Mesodermal cell (in vitro differentiated cells): Measurements from ENCODE around the gene BSG.

Experiments used
- H3K27ac ChIP-seq: 2 replicates; pipeline ENCODE4 v1.7.0; 2013; ENCODE audit warnings: mild to moderate bottlenecking, low read depth, low read length, moderate library complexity; ENCODE audit not compliant: severe bottlenecking
- H3K36me3 ChIP-seq: 2 replicates; pipeline ENCODE4 v1.7.1; 2013; ENCODE audit warnings: mild to moderate bottlenecking, low read length, moderate library complexity; ENCODE audit not compliant: control insufficient read depth, insufficient read depth
- H3K4me1 ChIP-seq: one replicate; pipeline ENCODE4 v1.7.1; 2013; ENCODE audit warnings: mild to moderate bottlenecking, low read length; ENCODE audit not compliant: insufficient read depth, control insufficient read depth, poor library complexity, severe bottlenecking
- H3K4me3 ChIP-seq: 2 replicates; pipeline ENCODE4 v1.7.0; 2013; ENCODE audit warnings: low read length, control low read depth, mild to moderate bottlenecking; ENCODE audit not compliant: insufficient read depth, poor library complexity, severe bottlenecking; ENCODE audit errors: extremely low read depth
- H3K9me3 ChIP-seq: 2 replicates; pipeline ENCODE4 v1.7.1; 2013; ENCODE audit warnings: mild to moderate bottlenecking, low read length, moderate library complexity; ENCODE audit not compliant: control insufficient read depth
- WGBS, 2 experiments: methylation state at CpG; one replicate each; pipeline ENCODE4 v1.1.5; 2013; ENCODE audit warnings: missing lambda C conversion rate in 2 of 2; ENCODE audit not compliant: insufficient coverage in 2 of 2; 5-methylcytosine and 5-hydroxymethylcytosine counted together

Gene BSG

GRCh38 chr19:590750-591098 is 18.3 kb downstream of the BSG start:
- Histone ChIP-seq H3K4me3 (no peak overlapping the region), H3K4me1 (peaks cover 3% of the 10 kb centered on the region), H3K9me3 (no peaks in the 10 kb centered on the region), H3K27ac (no peak overlapping the region), H3K36me3 (no peaks in the 10 kb centered on the region)
- 17% methylated on average over 24 to 35 of the region's 41 CpGs for WGBS, 2 experiments

DNA sequence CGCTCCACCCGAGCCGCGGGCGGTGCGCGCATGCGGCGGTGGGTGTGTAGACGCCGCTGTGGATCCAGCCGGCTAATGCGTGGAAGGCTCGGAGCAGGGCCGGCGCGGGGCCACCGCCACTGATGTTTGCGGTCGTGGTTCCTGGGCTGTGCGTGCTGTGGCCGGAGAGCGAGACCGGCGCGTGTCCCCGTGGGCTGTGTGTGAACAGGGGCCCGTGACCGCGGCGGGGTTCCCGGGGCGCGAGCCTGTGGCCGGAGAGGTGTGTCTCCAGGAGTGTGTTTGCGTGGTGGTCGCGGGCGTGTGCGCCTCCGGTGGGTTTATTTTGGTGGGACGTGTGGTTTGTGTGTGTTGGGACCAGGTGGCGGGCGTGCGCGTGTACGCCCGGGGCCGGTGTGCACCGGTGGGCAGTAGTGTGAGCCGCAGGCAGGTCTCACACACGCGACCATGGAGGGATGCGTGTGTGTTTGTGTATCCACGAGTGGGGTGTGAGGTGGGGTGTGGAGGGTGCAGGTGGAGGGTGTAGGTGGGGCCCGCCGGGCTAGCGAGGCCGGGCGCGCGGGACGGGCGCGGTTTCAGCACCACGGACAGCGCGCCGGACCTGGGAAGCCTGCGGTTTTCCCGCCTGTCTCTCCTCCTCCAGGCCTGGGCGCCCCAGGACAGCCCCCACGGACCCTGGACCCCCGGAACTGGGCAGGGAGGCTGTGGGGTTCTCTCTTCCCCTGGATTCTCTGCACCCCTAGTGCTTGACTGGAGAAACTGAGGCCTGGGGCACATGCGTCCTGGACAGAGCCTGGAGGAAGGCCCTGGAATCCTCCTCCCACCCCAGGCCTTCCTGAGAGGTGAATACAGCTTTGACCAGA is 18.9 kb downstream of the BSG start:
- no peak overlapping the region for H3K27ac ChIP-seq
- 36 to 49% methylated on average over 51 to 63 of the region's 75 CpGs for WGBS, 2 experiments
- no peaks in the 10 kb centered on the region for H3K9me3 ChIP-seq
- no peaks in the 10 kb centered on the region for H3K36me3 ChIP-seq
- no peak overlapping the region for H3K4me3 ChIP-seq
- no peaks in the 10 kb centered on the region for H3K4me1 ChIP-seq

DNA sequence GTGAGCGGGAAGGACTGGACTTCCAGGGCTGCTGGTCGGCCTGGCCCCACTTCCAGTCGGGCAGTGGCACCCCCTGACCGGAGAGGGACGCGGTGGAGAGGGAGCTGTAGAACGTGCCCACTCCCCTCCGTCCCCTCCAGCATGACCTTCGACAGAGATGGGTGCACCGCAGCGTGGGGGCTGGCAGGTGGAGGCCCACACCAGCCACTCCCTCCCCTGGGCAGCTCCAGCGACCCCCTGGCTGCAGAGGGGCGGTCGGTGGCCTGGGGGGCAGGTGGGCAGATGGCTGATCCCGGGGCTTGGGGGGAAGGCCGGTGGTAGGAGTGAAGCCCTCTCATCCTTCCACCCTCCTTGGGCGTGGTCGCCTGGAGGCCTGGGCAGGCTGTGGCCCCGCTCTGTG is 19.7 kb downstream of the BSG start:
- Histone ChIP-seq H3K4me3 (no peak overlapping the region), H3K4me1 (no peaks in the 10 kb centered on the region), H3K9me3 (no peaks in the 10 kb centered on the region), H3K27ac (no peak overlapping the region), H3K36me3 (no peaks in the 10 kb centered on the region)
- 82 to 92% methylated on average over 12 to 13 of the region's 19 CpGs for WGBS, 2 experiments

DNA sequence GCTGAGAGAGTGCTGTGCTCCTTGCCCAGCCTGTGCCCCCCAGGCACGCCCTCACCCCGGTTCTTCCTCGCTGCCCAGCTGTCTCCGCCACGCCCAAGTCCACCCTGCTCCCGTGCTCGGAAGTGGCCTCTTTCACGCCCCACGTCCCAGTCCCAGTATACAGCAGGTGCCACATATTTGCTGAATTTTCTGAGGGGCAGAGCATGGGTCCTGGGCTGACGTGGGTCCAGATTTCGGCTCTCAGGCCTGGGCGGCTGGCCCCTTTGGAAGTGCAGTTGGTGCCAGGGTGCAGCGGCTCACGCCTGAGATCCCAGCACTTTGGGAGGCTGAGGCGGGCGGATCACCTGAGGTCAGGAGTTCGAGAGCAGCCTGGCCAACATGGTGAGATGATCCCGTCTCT is 20.7 kb downstream of the BSG start:
- Histone ChIP-seq H3K4me3 (no peak overlapping the region), H3K4me1 (no peaks in the 10 kb centered on the region), H3K9me3 (no peaks in the 10 kb centered on the region), H3K27ac (no peak overlapping the region), H3K36me3 (no peaks in the 10 kb centered on the region)
- 93 to 95% methylated on average over 14 to 18 of the region's 18 CpGs for WGBS, 2 experiments

- no peaks in the 10 kb centered on the region for H3K36me3 ChIP-seq
- no peak overlapping the region for H3K27ac ChIP-seq
- WGBS, 2 experiments = 79 to 85% methylated on average over 9 of the region's 9 CpGs
- no peaks in the 10 kb centered on the region for H3K4me1 ChIP-seq
- H3K9me3 ChIP-seq = no peaks in the 10 kb centered on the region
- no peak overlapping the region for H3K4me3 ChIP-seq
Measured at GRCh38 chr19:593505-593904, 21.1 kb downstream of the BSG start.

DNA sequence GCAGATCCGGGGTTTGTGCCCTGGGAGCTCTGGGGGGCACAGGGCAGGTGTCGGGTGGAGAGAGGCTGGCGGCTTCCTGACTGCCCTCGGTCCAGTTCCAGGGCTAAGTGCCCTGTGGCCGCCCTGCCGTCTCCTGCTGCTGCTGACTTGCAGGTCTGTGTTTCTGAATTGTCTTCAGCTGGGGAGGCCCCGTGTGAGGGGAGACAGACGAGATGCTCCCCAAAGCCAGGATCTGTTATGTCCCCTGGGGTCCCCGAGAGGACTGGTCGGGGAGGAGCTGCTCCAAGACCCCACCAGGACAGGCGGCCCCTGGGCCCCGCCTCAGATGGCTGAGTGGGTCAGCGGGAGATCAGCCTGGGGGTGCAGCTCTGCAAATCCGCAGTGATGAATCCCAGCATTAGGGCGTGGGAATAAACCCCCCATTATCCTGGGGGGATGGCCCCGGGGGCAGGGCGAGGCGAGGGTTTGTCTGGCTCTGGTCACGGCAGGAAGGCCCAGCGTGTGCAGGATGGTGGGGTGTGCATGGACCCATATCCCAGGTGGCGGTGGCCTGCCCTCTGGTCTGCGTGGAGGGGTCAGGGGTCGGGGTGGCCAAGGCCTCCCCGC is 22.0 kb downstream of the BSG start:
- Histone ChIP-seq H3K27ac (no peak overlapping the region), H3K4me3 (no peak overlapping the region), H3K4me1 (no peaks in the 10 kb centered on the region), H3K9me3 (no peaks in the 10 kb centered on the region), H3K36me3 (no peaks in the 10 kb centered on the region)
- WGBS, 2 experiments = 85 to 88% methylated on average over 20 to 21 of the region's 24 CpGs

- WGBS, 2 experiments = 82 to 86% methylated on average over 42 of the region's 42 CpGs
- Histone ChIP-seq H3K4me3 (no peak overlapping the region), H3K36me3 (no peaks in the 10 kb centered on the region), H3K9me3 (no peaks in the 10 kb centered on the region), H3K27ac (no peak overlapping the region), H3K4me1 (no peaks in the 10 kb centered on the region)
Measured at GRCh38 chr19:595326-596262, 23.2 kb downstream of the BSG start.

DNA sequence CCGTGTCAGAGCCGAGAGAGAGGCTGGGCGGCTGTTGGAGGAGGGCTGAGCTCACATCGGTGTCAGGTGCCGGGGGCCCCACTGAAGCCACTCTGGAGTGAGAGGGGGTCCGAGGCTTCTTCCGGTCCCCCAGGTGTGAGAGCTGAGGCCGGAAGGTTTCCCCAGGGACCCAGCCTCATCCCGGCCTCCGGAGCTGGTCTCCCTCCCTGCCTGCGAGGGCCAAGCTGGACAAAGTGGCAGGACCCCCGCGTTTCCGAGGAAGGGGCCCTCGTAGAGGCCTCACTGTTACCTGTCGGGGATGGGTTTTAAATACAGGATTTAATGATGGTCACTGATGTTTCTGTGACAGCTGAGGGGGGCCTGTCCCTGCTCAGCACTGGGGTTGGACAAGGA is 23.9 kb downstream of the BSG start:
- WGBS, 2 experiments = 89 to 93% methylated on average over 15 to 16 of the region's 16 CpGs
- H3K36me3 ChIP-seq = no peaks in the 10 kb centered on the region
- no peak overlapping the region for H3K4me3 ChIP-seq
- no peak overlapping the region for H3K27ac ChIP-seq
- H3K9me3 ChIP-seq = no peaks in the 10 kb centered on the region
- H3K4me1 ChIP-seq = no peaks in the 10 kb centered on the region

DNA sequence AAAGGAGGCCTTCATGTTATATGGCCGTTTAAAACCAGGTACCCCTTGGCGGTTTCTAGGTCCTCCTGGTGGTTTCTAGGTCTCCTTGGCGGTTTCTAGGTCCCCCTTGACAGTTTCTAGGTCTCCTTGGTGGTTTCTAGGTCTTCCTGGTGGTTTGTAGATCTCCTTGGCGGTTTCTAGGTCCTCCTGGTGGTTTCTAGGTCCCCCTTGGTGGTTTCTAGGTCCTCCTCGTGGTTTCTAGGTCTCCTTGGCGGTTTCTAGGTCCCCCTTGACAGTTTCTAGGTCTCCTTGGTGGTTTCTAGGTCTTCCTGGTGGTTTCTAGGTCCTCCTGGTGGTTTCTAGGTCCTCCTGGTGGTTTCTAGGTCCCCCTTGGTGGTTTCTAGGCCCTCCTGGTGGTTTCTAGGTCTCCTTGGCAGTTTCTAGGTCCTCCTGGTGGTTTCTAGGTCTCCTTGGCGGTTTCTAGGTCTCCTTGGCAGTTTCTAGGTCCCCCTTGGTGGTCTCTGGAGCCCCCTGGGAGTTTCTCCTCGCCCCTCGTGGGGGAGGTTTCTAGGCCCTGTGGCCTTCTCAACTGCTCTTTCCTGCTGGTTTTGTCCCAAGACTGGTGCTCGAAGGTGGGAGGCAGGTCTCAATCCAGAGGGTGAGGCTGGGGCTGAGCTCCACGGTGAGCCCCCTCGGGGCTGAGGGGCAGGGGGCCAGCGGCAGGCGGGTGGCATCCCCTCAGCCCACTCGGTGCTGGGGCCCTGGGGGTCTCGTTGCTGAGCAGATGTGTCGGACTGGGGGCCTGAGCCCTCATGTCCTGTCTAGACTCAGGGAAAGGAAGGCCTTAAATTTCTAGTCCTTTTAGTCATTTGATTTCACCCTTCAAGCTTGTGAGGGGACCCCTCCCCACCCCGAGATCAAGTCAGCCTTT is 25.3 kb downstream of the BSG start:
- 86 to 88% methylated on average over 12 to 15 of the region's 18 CpGs for WGBS, 2 experiments
- H3K27ac ChIP-seq = no peak overlapping the region
- H3K36me3 ChIP-seq = no peaks in the 10 kb centered on the region
- H3K4me3 ChIP-seq = no peak overlapping the region
- no peaks in the 10 kb centered on the region for H3K9me3 ChIP-seq
- H3K4me1 ChIP-seq = no peaks in the 10 kb centered on the region

- H3K9me3 ChIP-seq = no peaks in the 10 kb centered on the region
- no peaks in the 10 kb centered on the region for H3K4me1 ChIP-seq
- H3K36me3 ChIP-seq = no peaks in the 10 kb centered on the region
- H3K4me3 ChIP-seq = no peak overlapping the region
- H3K27ac ChIP-seq = no peak overlapping the region
- 93 to 94% methylated on average over 28 of the region's 28 CpGs for WGBS, 2 experiments
Measured at GRCh38 chr19:601310-601709, 28.9 kb downstream of the BSG start.
